CD4-positive, alpha-beta memory T cell (primary cell): ENCODE data around the gene KCNH1. TPM values are rescaled to one million over a fixed set of nuclear protein-coding genes. Genes with fewer than 3 reads are reported as not detected.

Experiments
- CTCF ChIA-PET: fragments of 350-600 bp; sonication (Branson Sonifier 250); formaldehyde crosslinking; loops from one replicate; lab custom pipeline; 2021; ENCODE audit warnings: inconsistent platforms; ENCODE audit not compliant: partially characterized antibody; lab: Charles Lee
- POLR2A ChIA-PET: fragments of 350-600 bp; sonication (Branson Sonifier 250); formaldehyde crosslinking; loops from one replicate; lab custom pipeline; 2021; ENCODE audit not compliant: partially characterized antibody; lab: Charles Lee
- DNase-seq, 5 donors: peaks; one replicate each; pipeline versions ENCODE4 v3.0.0 to v3.0.0-alpha.2; 2020 to 2022; ENCODE audit warnings: mixed read lengths in 1 of 5
- H3K27ac ChIP-seq: one replicate; pipeline ENCODE4 v1.7.0; 2013; ENCODE audit warnings: low read depth, low read length
- H3K27me3 ChIP-seq: 2 replicates; pipeline ENCODE4 v1.7.0; 2013; ENCODE audit warnings: mild to moderate bottlenecking, low read length, moderate library complexity; ENCODE audit not compliant: insufficient read depth
- H3K36me3 ChIP-seq: 2 replicates; pipeline ENCODE4 v1.7.0; 2013; ENCODE audit warnings: mild to moderate bottlenecking, low read length, moderate library complexity; ENCODE audit not compliant: insufficient read depth
- H3K4me1 ChIP-seq: 2 replicates; pipeline ENCODE4 v1.7.0; 2013; ENCODE audit warnings: mild to moderate bottlenecking, low read length, moderate library complexity; ENCODE audit not compliant: insufficient read depth
- H3K4me3 ChIP-seq, 2 donors: one replicate each; pipeline ENCODE4 v1.7.0; 2013; ENCODE audit warnings: low read length in 2 of 2, mild to moderate bottlenecking in 1 of 2
- H3K9me3 ChIP-seq, 2 donors: one replicate each; pipeline ENCODE4 v1.7.0; 2013; ENCODE audit warnings: low read length in 2 of 2, control low read depth in 1 of 2; ENCODE audit not compliant: control insufficient read depth in 1 of 2
- H3K27ac Mint-ChIP-seq, 7 donors: one replicate each; pipeline ENCODE4 v1.8.0; 2020 to 2021; ENCODE audit warnings: mixed read lengths in 7 of 7, mild to moderate bottlenecking in 6 of 7, inconsistent platforms in 3 of 7, moderate library complexity in 3 of 7
- H3K27me3 Mint-ChIP-seq, 2 donors: one replicate each; pipeline ENCODE4 v1.8.0; 2020 to 2021; ENCODE audit warnings: mixed read lengths in 2 of 2
- H3K36me3 Mint-ChIP-seq, 2 donors: one replicate each; pipeline ENCODE4 v1.8.0; 2020 to 2021; ENCODE audit warnings: mixed read lengths in 2 of 2, inconsistent platforms in 1 of 2, mild to moderate bottlenecking in 1 of 2
- H3K4me1 Mint-ChIP-seq, 4 donors: one replicate each; pipeline ENCODE4 v1.8.0; 2020 to 2021; ENCODE audit warnings: mixed read lengths in 4 of 4, mild to moderate bottlenecking in 1 of 4
- H3K4me3 Mint-ChIP-seq, 8 donors: one replicate each; pipeline ENCODE4 v1.8.0; 2020 to 2021; ENCODE audit warnings: mixed read lengths in 8 of 8, mild to moderate bottlenecking in 7 of 8, moderate library complexity in 6 of 8, inconsistent platforms in 3 of 8
- H3K9me3 Mint-ChIP-seq, 8 donors: one replicate each; pipeline ENCODE4 v1.8.0; 2020 to 2021; ENCODE audit warnings: mixed read lengths in 8 of 8, mild to moderate bottlenecking in 5 of 8, inconsistent platforms in 3 of 8, moderate library complexity in 1 of 8
- intact Hi-C: fragments of 100-400 bp; cut with micrococcal nuclease; formaldehyde crosslinking; loops from one replicate; pipeline ENCODE4 v1.15.1; 2023
- polyA plus RNA-seq, 2 donors: library from polyadenylated mRNA; unstranded; fragments of 300-500 nt; fragmentation: Illumina TruSeq; gene quantifications; one replicate each; pipeline ENCODE4 v1.2.3, GENCODE V29; 2021
- total RNA-seq, 2 experiments: library from RNA; stranded (reverse); gene quantifications; one replicate each; pipeline ENCODE4 v1.2.3, GENCODE V29; 2021

Gene KCNH1
- total and polyA plus RNA-seq, 4 experiments from 2014 or later = not detected

GRCh38 chr1:210792250-210793102 lies 341.5 kb downstream of the KCNH1 start:
- Histone ChIP-seq H3K4me1 (no peaks in the 10 kb centered on the region), H3K27ac (no peak overlapping the region), H3K36me3 (no peaks in the 10 kb centered on the region), H3K4me3 (no peak overlapping the region), H3K9me3 (no peaks in the 10 kb centered on the region), H3K27me3 (no peaks in the 10 kb centered on the region)
- H3K27ac Mint-ChIP-seq = no peak overlapping the region
- H3K4me3 Mint-ChIP-seq = no peak overlapping the region
- peaks cover 15 to 19% of the 10 kb centered on the region in 2 donors for H3K27me3 Mint-ChIP-seq
- H3K4me1 Mint-ChIP-seq = no peaks in the 10 kb centered on the region
- CTCF ChIA-PET = no interaction called here
- intact Hi-C loops = no loop called here
- POLR2A ChIA-PET = no interaction called here
- peaks cover 0 to 3% (median 0%) of the 10 kb centered on the region in 8 donors for H3K9me3 Mint-ChIP-seq
- H3K36me3 Mint-ChIP-seq = no peaks in the 10 kb centered on the region
- no peak for DNase-seq

GRCh38 chr1:210790196-210790595 lies 343.8 kb downstream of the KCNH1 start:
- Histone ChIP-seq H3K4me3 (no peak overlapping the region), H3K9me3 (no peaks in the 10 kb centered on the region), H3K36me3 (no peaks in the 10 kb centered on the region), H3K4me1 (no peaks in the 10 kb centered on the region), H3K27me3 (no peaks in the 10 kb centered on the region), H3K27ac (no peak overlapping the region)
- Mint-ChIP-seq H3K9me3 (no peaks in the 10 kb centered on the region), H3K4me3 (no peak overlapping the region), H3K36me3 (no peaks in the 10 kb centered on the region), H3K27me3 (peaks cover 11 to 18% of the 10 kb centered on the region in 2 donors), H3K4me1 (no peaks in the 10 kb centered on the region), H3K27ac (no peak overlapping the region)
- DNase-seq = no peak
- intact Hi-C loops = no loop called here
- CTCF ChIA-PET = no interaction called here
- POLR2A ChIA-PET = no interaction called here

GRCh38 chr1:210787800-210788199 lies 346.1 kb downstream of the KCNH1 start:
- Mint-ChIP-seq H3K4me1 (no peaks in the 10 kb centered on the region), H3K27me3 (peaks cover 10 to 15% of the 10 kb centered on the region in 2 donors), H3K4me3 (no peak overlapping the region), H3K36me3 (no peaks in the 10 kb centered on the region), H3K9me3 (no peaks in the 10 kb centered on the region), H3K27ac (no peak overlapping the region)
- no peak overlapping the region for H3K4me3 ChIP-seq
- no peaks in the 10 kb centered on the region for H3K4me1 ChIP-seq
- no peak for DNase-seq
- no peaks in the 10 kb centered on the region for H3K9me3 ChIP-seq
- no peaks in the 10 kb centered on the region for H3K27me3 ChIP-seq
- POLR2A ChIA-PET = no interaction called here
- no peak overlapping the region for H3K27ac ChIP-seq
- H3K36me3 ChIP-seq = no peaks in the 10 kb centered on the region
- intact Hi-C loops = no loop called here
- CTCF ChIA-PET = no interaction called here

GRCh38 chr1:210786546-210786945 lies 347.4 kb downstream of the KCNH1 start:
- Mint-ChIP-seq H3K9me3 (no peaks in the 10 kb centered on the region), H3K27me3 (peaks cover 8 to 12% of the 10 kb centered on the region in 2 donors)
- intact Hi-C loops = no loop called here

GRCh38 chr1:210783925-210784324 lies 350.0 kb downstream of the KCNH1 start:
- Mint-ChIP-seq H3K4me1 (no peaks in the 10 kb centered on the region), H3K9me3 (no peaks in the 10 kb centered on the region), H3K36me3 (no peaks in the 10 kb centered on the region), H3K4me3 (no peak overlapping the region), H3K27me3 (peaks cover 3 to 6% of the 10 kb centered on the region in 2 donors), H3K27ac (no peak overlapping the region)
- Histone ChIP-seq H3K27ac (no peak overlapping the region), H3K4me3 (no peak overlapping the region), H3K9me3 (no peaks in the 10 kb centered on the region), H3K27me3 (no peaks in the 10 kb centered on the region), H3K4me1 (no peaks in the 10 kb centered on the region), H3K36me3 (no peaks in the 10 kb centered on the region)
- DNase-seq = no peak
- POLR2A ChIA-PET = no interaction called here
- CTCF ChIA-PET = no interaction called here
- intact Hi-C loops = no loop called here

More at GRCh38 chr1:210786546-210786945, 347.4 kb downstream of the KCNH1 start:
- DNase-seq = no peak
- no peaks in the 10 kb centered on the region for H3K4me1 ChIP-seq
- ChIA-PET CTCF (no interaction called here), POLR2A (no interaction called here)
- H3K4me3 ChIP-seq = no peak overlapping the region
- H3K27ac Mint-ChIP-seq = no peak overlapping the region
- H3K36me3 Mint-ChIP-seq = no peaks in the 10 kb centered on the region
- no peaks in the 10 kb centered on the region for H3K9me3 ChIP-seq
- no peak overlapping the region for H3K27ac ChIP-seq
- H3K27me3 ChIP-seq = no peaks in the 10 kb centered on the region
- no peaks in the 10 kb centered on the region for H3K36me3 ChIP-seq
- H3K4me1 Mint-ChIP-seq = no peaks in the 10 kb centered on the region
- no peak overlapping the region for H3K4me3 Mint-ChIP-seq

- no peaks in the 10 kb centered on the region for H3K27me3 ChIP-seq
- DNase-seq = no peak
- CTCF ChIA-PET = no interaction called here
- peaks cover 5 to 9% of the 10 kb centered on the region in 2 donors for H3K27me3 Mint-ChIP-seq
- no peaks in the 10 kb centered on the region for H3K9me3 ChIP-seq
- no peak overlapping the region for H3K4me3 ChIP-seq
- H3K4me3 Mint-ChIP-seq = no peak overlapping the region
- POLR2A ChIA-PET = no interaction called here
- H3K4me1 Mint-ChIP-seq = no peaks in the 10 kb centered on the region
- no peaks in the 10 kb centered on the region for H3K36me3 Mint-ChIP-seq
- peaks cover 0 to 2% (median 0%) of the 10 kb centered on the region in 8 donors for H3K9me3 Mint-ChIP-seq
- H3K27ac ChIP-seq = no peak overlapping the region
- no peaks in the 10 kb centered on the region for H3K4me1 ChIP-seq
- no peaks in the 10 kb centered on the region for H3K36me3 ChIP-seq
- no peak overlapping the region for H3K27ac Mint-ChIP-seq
- intact Hi-C loops = no loop called here
Measured at GRCh38 chr1:210781652-210782051, 352.3 kb downstream of the KCNH1 start.

- H3K9me3 Mint-ChIP-seq = peaks cover 0 to 2% (median 0%) of the 10 kb centered on the region in 8 donors
- H3K36me3 Mint-ChIP-seq = no peaks in the 10 kb centered on the region
- intact Hi-C loops = no loop called here
- no peaks in the 10 kb centered on the region for H3K36me3 ChIP-seq
- H3K4me3 ChIP-seq = no peak overlapping the region
- no peaks in the 10 kb centered on the region for H3K9me3 ChIP-seq
- peaks cover 3 to 6% of the 10 kb centered on the region in 2 donors for H3K27me3 Mint-ChIP-seq
- no peak overlapping the region for H3K27ac Mint-ChIP-seq
- ChIA-PET CTCF (no interaction called here), POLR2A (no interaction called here)
- H3K4me1 ChIP-seq = no peaks in the 10 kb centered on the region
- H3K4me1 Mint-ChIP-seq = no peaks in the 10 kb centered on the region
- no peak overlapping the region for H3K4me3 Mint-ChIP-seq
- no peak for DNase-seq
- no peak overlapping the region for H3K27ac ChIP-seq
- H3K27me3 ChIP-seq = no peaks in the 10 kb centered on the region
Measured at GRCh38 chr1:210779269-210779668, 354.7 kb downstream of the KCNH1 start.
